Activated CD8-positive, alpha-beta memory T cell treated with anti-CD3 and anti-CD28 coated beads for 36 hours (primary cell): ENCODE measurements around the gene NBEAL1. TPM values are rescaled to one million over a fixed set of nuclear protein-coding genes. Genes with fewer than 3 reads are reported as not detected.

ENCODE experiments used
- CTCF ChIA-PET: fragments of 350-600 bp; sonication (Branson Sonifier 250); formaldehyde crosslinking; loops from one replicate; lab custom pipeline; 2021; ENCODE audit warnings: antibody characterized with exemption; lab: Charles Lee
- POLR2A ChIA-PET: fragments of 350-600 bp; sonication (Branson Sonifier 250); formaldehyde crosslinking; loops from one replicate; lab custom pipeline; 2021; ENCODE audit warnings: antibody characterized with exemption; lab: Charles Lee
- total RNA-seq, 2 experiments: library from RNA; stranded (reverse); gene quantifications; one replicate each; pipeline ENCODE4 v1.2.3, GENCODE V29; 2021

The NBEAL1 gene
- total RNA-seq, 2 experiments from 2014 or later: 9.8 to 10.0 TPM

DNA sequence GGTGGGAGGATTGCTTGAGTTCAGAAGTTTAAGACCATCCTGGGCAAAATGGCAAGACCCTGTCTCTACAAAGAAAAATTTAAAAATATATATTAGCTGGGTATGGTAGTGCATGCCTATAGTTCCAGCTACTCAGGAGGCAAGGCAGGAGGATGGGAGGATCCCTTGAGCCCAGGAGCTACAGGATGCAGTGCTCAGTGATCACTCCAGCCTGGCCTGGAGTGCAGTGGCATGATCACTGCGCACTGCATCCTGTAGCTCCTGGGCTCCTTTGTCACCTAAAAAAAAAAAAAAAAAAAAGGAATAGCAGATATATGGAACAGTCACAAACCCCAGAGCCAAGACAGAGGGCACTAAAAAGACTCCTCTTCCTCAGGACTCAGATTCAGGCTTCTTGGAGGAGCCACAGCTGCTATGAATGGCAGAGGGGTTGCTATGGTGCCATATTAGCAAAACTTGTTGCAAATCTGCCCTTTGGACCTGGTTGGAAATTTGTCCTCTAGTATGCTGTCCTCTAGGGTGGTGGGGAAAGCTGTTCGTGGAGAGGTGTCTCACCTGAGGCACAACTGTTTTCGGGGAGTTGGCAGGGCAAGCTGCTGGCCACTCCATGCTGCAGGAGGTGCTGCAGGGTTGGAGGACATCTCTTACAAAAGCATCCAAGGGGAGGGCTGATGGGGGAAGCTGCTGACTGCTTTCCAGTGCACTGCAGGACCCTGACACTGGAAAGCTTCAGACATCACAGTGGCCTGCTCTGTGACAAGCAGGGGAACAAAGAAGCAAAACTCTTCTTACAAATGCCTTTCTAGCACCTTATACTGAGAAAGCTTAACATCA lies 246.9 kb downstream of the NBEAL1 start:
- ChIA-PET CTCF (interaction anchor here (0.7 kb wide), 2 partner anchors 32 to 405 kb away, joined by 3 read pairs; no protein-coding TSS in a partner anchor), POLR2A (no interaction called here)

Other genes with a start within 250 kb of the NBEAL1 start
- gene ICA1L, start 143.1 kb upstream of the NBEAL1 start, total RNA-seq: 1 to 10 TPM; 4.1 to 6.6 TPM
- gene WDR12, start 103.2 kb upstream of the NBEAL1 start, total RNA-seq: 100 to 1,000 TPM; 144 to 152 TPM
- 1 to 10 TPM; 3.8 to 3.9 TPM for gene CARF, start 102.6 kb upstream of the NBEAL1 start, total RNA-seq
- gene CYP20A1, start 224.1 kb downstream of the NBEAL1 start, total RNA-seq: 10 to 100 TPM; 21.3 to 22.0 TPM